Measurements from ENCODE around the gene LRP1.

- TF ChIP-seq EZH2 (IDR thresholded peaks at IDR 0.05): no peak
- TF ChIP-seq POLR2AphosphoS5 (IDR thresholded peaks at IDR 0.05; ENCODE audit: borderline replicate concordance, low read depth, low read length): no peak; the same call in 1 of the 2 replicates
- no peak for TF ChIP-seq FOXP2 (optimal IDR thresholded peaks at IDR 0.05; ENCODE audit: control extremely low read depth, extremely low read length, insufficient read depth)
Observed at GRCh38 chr12:57237932-57238853, 109.9 kb downstream of the LRP1 start.

Data from SK-N-MC (cell line).